Measurements from ENCODE around the gene GPR157.

The GPR157 gene

GRCh38 chr1:9058465-9058864 is 70.4 kb downstream of the GPR157 start:
- ChIA-PET POLR2A (no interaction called here), CTCF (interaction anchor here (1.1 to 2.3 kb wide), 4 partner anchors 15 to 50 kb away, joined by 3 to 8 read pairs (median 3); no protein-coding TSS in a partner anchor)
- Histone ChIP-seq H3K9me3 (ENCODE audit: control extremely low read depth in 1 of 5, control insufficient read depth in 4 of 5, insufficient read depth in 2 of 5, low read depth in 1 of 5, low read length in 4 of 5) (no peaks in the 10 kb centered on the region), H3K27me3 (replicated peaks in 2 of 5; ENCODE audit: control insufficient read depth in 4 of 5, insufficient read depth in 5 of 5, low read length in 4 of 5) (no peaks in the 10 kb centered on the region), H3K36me3 (ENCODE audit: control insufficient read depth in 4 of 4, insufficient read depth in 4 of 4, low read length in 3 of 4) (peaks cover 0 to 39% (median 5%) of the 10 kb centered on the region in 4 experiments), H3K27ac (ENCODE audit: insufficient read depth in 1 of 2, low read depth in 1 of 2, low read length in 2 of 2, poor library complexity in 1 of 2, severe bottlenecking in 2 of 2) (no peak overlapping the region), H3K4me3 (ENCODE audit: control insufficient read depth in 1 of 7, extremely low read depth in 1 of 7, insufficient read depth in 4 of 7, low read depth in 2 of 7, low read length in 6 of 7) (no peak overlapping the region), H3K4me1 (ENCODE audit: control extremely low read depth in 1 of 4, control insufficient read depth in 4 of 4, insufficient read depth in 4 of 4, low read length in 3 of 4) (peaks cover 0 to 25% (median 16%) of the 10 kb centered on the region in 4 experiments)
- 88% methylated on average over 1 of the region's 2 CpGs for WGBS (ENCODE audit: insufficient coverage)
- no peak for DNase-seq

GRCh38 chr1:9057851-9058250 is 71.1 kb downstream of the GPR157 start:
- Histone ChIP-seq H3K4me1 (ENCODE audit: control extremely low read depth in 1 of 4, control insufficient read depth in 4 of 4, insufficient read depth in 4 of 4, low read length in 3 of 4) (peaks cover 0 to 22% (median 16%) of the 10 kb centered on the region in 4 experiments), H3K36me3 (ENCODE audit: control insufficient read depth in 4 of 4, insufficient read depth in 4 of 4, low read length in 3 of 4) (peaks cover 0 to 39% (median 5%) of the 10 kb centered on the region in 4 experiments), H3K9me3 (ENCODE audit: control extremely low read depth in 1 of 5, control insufficient read depth in 4 of 5, insufficient read depth in 2 of 5, low read depth in 1 of 5, low read length in 4 of 5) (no peaks in the 10 kb centered on the region), H3K4me3 (ENCODE audit: control insufficient read depth in 1 of 7, extremely low read depth in 1 of 7, insufficient read depth in 4 of 7, low read depth in 2 of 7, low read length in 6 of 7) (no peak overlapping the region), H3K27ac (ENCODE audit: insufficient read depth in 1 of 2, low read depth in 1 of 2, low read length in 2 of 2, poor library complexity in 1 of 2, severe bottlenecking in 2 of 2) (no peak overlapping the region), H3K27me3 (replicated peaks in 2 of 5; ENCODE audit: control insufficient read depth in 4 of 5, insufficient read depth in 5 of 5, low read length in 4 of 5) (no peaks in the 10 kb centered on the region)
- no peak for DNase-seq
- ChIA-PET CTCF (interaction anchor here (1.3 to 2.3 kb wide), 2 partner anchors 44 to 49 kb away, joined by 3 to 8 read pairs; no protein-coding TSS in a partner anchor), POLR2A (no interaction called here)
- WGBS (ENCODE audit: insufficient coverage): over 99% methylated on average over 10 of the region's 10 CpGs

DNA sequence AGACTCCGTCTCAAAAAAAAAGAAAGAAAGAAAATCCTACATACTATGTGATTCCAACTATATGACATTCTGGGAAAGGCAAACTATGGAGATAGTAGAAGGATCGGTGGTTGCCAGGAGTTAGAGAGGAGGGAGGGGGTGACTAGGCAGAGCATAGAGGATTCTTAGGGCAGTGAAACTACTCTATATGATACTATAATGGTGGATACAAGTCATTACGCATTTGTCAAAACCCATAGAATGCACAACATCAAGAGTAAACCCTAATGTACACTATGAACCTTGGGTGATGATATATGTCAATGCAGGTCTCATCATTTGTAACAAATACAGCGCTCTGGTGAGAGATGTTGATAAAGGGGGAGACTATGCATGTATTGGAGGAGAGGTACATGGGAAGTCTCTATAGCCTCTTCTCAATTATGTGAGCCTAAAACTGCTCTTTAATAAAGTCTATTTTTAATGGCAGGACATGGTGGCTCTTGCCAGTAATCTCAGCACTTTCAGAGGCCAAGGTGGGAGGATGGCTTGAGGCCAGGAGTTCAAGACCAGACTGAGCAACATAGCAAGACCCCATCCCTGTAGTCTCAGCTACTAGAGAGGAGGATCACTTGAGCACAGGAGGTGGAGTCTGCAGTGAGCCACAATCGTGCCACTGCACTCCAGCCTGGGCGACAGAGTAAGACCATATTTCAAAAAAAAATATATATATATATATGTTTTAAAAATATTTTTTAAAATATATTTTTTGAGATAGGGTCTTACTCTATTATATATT is 76.4 kb downstream of the GPR157 start:
- Histone ChIP-seq H3K36me3 (ENCODE audit: control insufficient read depth in 4 of 4, insufficient read depth in 4 of 4, low read length in 3 of 4) (peaks cover 0 to 56% (median 6%) of the 10 kb centered on the region in 4 experiments), H3K27me3 (replicated peaks in 2 of 5; ENCODE audit: control insufficient read depth in 4 of 5, insufficient read depth in 5 of 5, low read length in 4 of 5) (no peaks in the 10 kb centered on the region), H3K9me3 (ENCODE audit: control extremely low read depth in 1 of 5, control insufficient read depth in 4 of 5, insufficient read depth in 2 of 5, low read depth in 1 of 5, low read length in 4 of 5) (no peaks in the 10 kb centered on the region), H3K4me3 (ENCODE audit: control insufficient read depth in 1 of 7, extremely low read depth in 1 of 7, insufficient read depth in 4 of 7, low read depth in 2 of 7, low read length in 6 of 7) (no peak overlapping the region), H3K4me1 (ENCODE audit: control extremely low read depth in 1 of 4, control insufficient read depth in 4 of 4, insufficient read depth in 4 of 4, low read length in 3 of 4) (no peaks in the 10 kb centered on the region), H3K27ac (ENCODE audit: insufficient read depth in 1 of 2, low read depth in 1 of 2, low read length in 2 of 2, poor library complexity in 1 of 2, severe bottlenecking in 2 of 2) (no peak overlapping the region)
- CTCF ChIA-PET: interaction anchor here (1.1 kb wide), 1 partner anchor 9 kb away, joined by 4 read pairs; no protein-coding TSS in a partner anchor
- POLR2A ChIA-PET: no interaction called here
- DNase-seq: no peak
- 100% methylated on average over 1 of the region's 6 CpGs for WGBS (ENCODE audit: insufficient coverage)

GRCh38 chr1:9051379-9051778 is 77.5 kb downstream of the GPR157 start:
- ChIA-PET CTCF (interaction anchor here (0.9 to 1.1 kb wide), 2 partner anchors 8 to 50 kb away, joined by 3 to 4 read pairs; no protein-coding TSS in a partner anchor), POLR2A (no interaction called here)
- no peak overlapping the region for H3K4me3 ChIP-seq (ENCODE audit: control insufficient read depth in 1 of 7, extremely low read depth in 1 of 7, insufficient read depth in 4 of 7, low read depth in 2 of 7, low read length in 6 of 7)
- no peak overlapping the region for H3K27ac ChIP-seq (ENCODE audit: insufficient read depth in 1 of 2, low read depth in 1 of 2, low read length in 2 of 2, poor library complexity in 1 of 2, severe bottlenecking in 2 of 2)
- no CpG with 5 or more reads among the region's 1 CpG for WGBS (ENCODE audit: insufficient coverage)
- H3K27me3 ChIP-seq (replicated peaks in 2 of 5; ENCODE audit: control insufficient read depth in 4 of 5, insufficient read depth in 5 of 5, low read length in 4 of 5): no peaks in the 10 kb centered on the region
- no peaks in the 10 kb centered on the region for H3K9me3 ChIP-seq (ENCODE audit: control extremely low read depth in 1 of 5, control insufficient read depth in 4 of 5, insufficient read depth in 2 of 5, low read depth in 1 of 5, low read length in 4 of 5)
- H3K4me1 ChIP-seq (ENCODE audit: control extremely low read depth in 1 of 4, control insufficient read depth in 4 of 4, insufficient read depth in 4 of 4, low read length in 3 of 4): no peaks in the 10 kb centered on the region
- no peak for DNase-seq
- H3K36me3 ChIP-seq (ENCODE audit: control insufficient read depth in 4 of 4, insufficient read depth in 4 of 4, low read length in 3 of 4): peaks cover 0 to 55% (median 6%) of the 10 kb centered on the region in 4 experiments

GRCh38 chr1:9050803-9051202 is 78.1 kb downstream of the GPR157 start:
- no peak for DNase-seq
- ChIA-PET CTCF (interaction anchor here (0.6 kb wide), 1 partner anchor 29 kb away, joined by 3 read pairs; no protein-coding TSS in a partner anchor), POLR2A (no interaction called here)
- Histone ChIP-seq H3K27ac (ENCODE audit: insufficient read depth in 1 of 2, low read depth in 1 of 2, low read length in 2 of 2, poor library complexity in 1 of 2, severe bottlenecking in 2 of 2) (no peak overlapping the region), H3K36me3 (ENCODE audit: control insufficient read depth in 4 of 4, insufficient read depth in 4 of 4, low read length in 3 of 4) (peaks cover 0 to 55% (median 6%) of the 10 kb centered on the region in 4 experiments), H3K9me3 (ENCODE audit: control extremely low read depth in 1 of 5, control insufficient read depth in 4 of 5, insufficient read depth in 2 of 5, low read depth in 1 of 5, low read length in 4 of 5) (no peaks in the 10 kb centered on the region), H3K4me3 (ENCODE audit: control insufficient read depth in 1 of 7, extremely low read depth in 1 of 7, insufficient read depth in 4 of 7, low read depth in 2 of 7, low read length in 6 of 7) (no peak overlapping the region), H3K4me1 (ENCODE audit: control extremely low read depth in 1 of 4, control insufficient read depth in 4 of 4, insufficient read depth in 4 of 4, low read length in 3 of 4) (no peaks in the 10 kb centered on the region), H3K27me3 (replicated peaks in 2 of 5; ENCODE audit: control insufficient read depth in 4 of 5, insufficient read depth in 5 of 5, low read length in 4 of 5) (no peaks in the 10 kb centered on the region)
- 67% methylated on average over 2 of the region's 3 CpGs for WGBS (ENCODE audit: insufficient coverage)

All from common myeloid progenitor, CD34-positive (primary cell).